HG03159 (cell line): ENCODE results near the gene SEZ6L.

ENCODE experiments used
- ATAC-seq: cut with Tn5 transposase; IDR thresholded peaks from one replicate; pipeline ENCODE4 v1.9.1; 2021; ENCODE audit warnings: mild to moderate bottlenecking, moderate library complexity; ENCODE audit not compliant: unreplicated experiment

The SEZ6L gene

GRCh38 chr22:26174280-26174679 is 5.0 kb downstream of the SEZ6L start:
- no peak for ATAC-seq

GRCh38 chr22:26182723-26183122 is 13.5 kb downstream of the SEZ6L start:
- ATAC-seq, result no peak

GRCh38 chr22:26185190-26185589 is 15.9 kb downstream of the SEZ6L start:
- no peak for ATAC-seq

- no peak for ATAC-seq
Measured at GRCh38 chr22:26188341-26188740, 19.1 kb downstream of the SEZ6L start.

- ATAC-seq, result no peak
Measured at GRCh38 chr22:26194313-26194712, 25.1 kb downstream of the SEZ6L start.

- no peak for ATAC-seq
Measured at GRCh38 chr22:26194877-26195276, 25.6 kb downstream of the SEZ6L start.

GRCh38 chr22:26196657-26197056 is 27.4 kb downstream of the SEZ6L start:
- ATAC-seq, result no peak

GRCh38 chr22:26197425-26197824 is 28.2 kb downstream of the SEZ6L start:
- ATAC-seq, result no peak

- no peak for ATAC-seq
Measured at GRCh38 chr22:26199665-26200064, 30.4 kb downstream of the SEZ6L start.

GRCh38 chr22:26202280-26202924 is 33.1 kb downstream of the SEZ6L start:
- no peak for ATAC-seq

- ATAC-seq, result no peak
Measured at GRCh38 chr22:26205494-26205893, 36.2 kb downstream of the SEZ6L start.

GRCh38 chr22:26210334-26210733 is 41.1 kb downstream of the SEZ6L start:
- ATAC-seq, result no peak

- ATAC-seq, result no peak
Measured at GRCh38 chr22:26213826-26214225, 44.6 kb downstream of the SEZ6L start.

GRCh38 chr22:26214466-26214865 is 45.2 kb downstream of the SEZ6L start:
- no peak for ATAC-seq

- ATAC-seq, result no peak
Measured at GRCh38 chr22:26215736-26216135, 46.5 kb downstream of the SEZ6L start.

- no peak for ATAC-seq
Measured at GRCh38 chr22:26225207-26225606, 55.9 kb downstream of the SEZ6L start.

- no peak for ATAC-seq
Measured at GRCh38 chr22:26226538-26227297, 57.5 kb downstream of the SEZ6L start.

- ATAC-seq, result no peak
Measured at GRCh38 chr22:26229910-26230309, 60.6 kb downstream of the SEZ6L start.

- no peak for ATAC-seq
Measured at GRCh38 chr22:26234296-26234695, 65.0 kb downstream of the SEZ6L start.

- ATAC-seq, result no peak
Measured at GRCh38 chr22:26235792-26236487, 66.7 kb downstream of the SEZ6L start.

- no peak for ATAC-seq
Measured at GRCh38 chr22:26236991-26237390, 67.7 kb downstream of the SEZ6L start.

- ATAC-seq, result no peak
Measured at GRCh38 chr22:26238596-26238995, 69.3 kb downstream of the SEZ6L start.
